ENCODE data around the gene CSNK1G1.
"Not testable (repeated sequence)": the region's sequence is repeated elsewhere in the genome, so short reads cannot be mapped to it uniquely, and the experiment has no call there.

Gene CSNK1G1

GRCh38 chr15:64285871-64286270, 70.1 kb downstream of the CSNK1G1 start:
- no peak for DNase-seq

GRCh38 chr15:64285150-64285549, 70.8 kb downstream of the CSNK1G1 start:
- DNase-seq = no peak

- no peak for DNase-seq
These were observed 71.9 kb downstream of the CSNK1G1 start for GRCh38 chr15:64284042-64284441.

- DNase-seq = no peak
These were observed 73.3 kb downstream of the CSNK1G1 start for GRCh38 chr15:64282701-64283100.

GRCh38 chr15:64279131-64279530, 76.8 kb downstream of the CSNK1G1 start:
- DNase-seq = no peak

GRCh38 chr15:64275934-64276333, 80.0 kb downstream of the CSNK1G1 start:
- DNase-seq = no peak

- DNase-seq = no peak
These were observed 81.5 kb downstream of the CSNK1G1 start for GRCh38 chr15:64274341-64274950.

- no peak for DNase-seq
These were observed 88.5 kb downstream of the CSNK1G1 start for GRCh38 chr15:64267331-64267973.

- not testable (repeated sequence) for DNase-seq
These were observed 90.8 kb downstream of the CSNK1G1 start for GRCh38 chr15:64265188-64265587.

GRCh38 chr15:64264502-64264901, 91.5 kb downstream of the CSNK1G1 start:
- DNase-seq = no peak

GRCh38 chr15:64263567-64263966, 92.4 kb downstream of the CSNK1G1 start:
- DNase-seq = no peak

- no peak for DNase-seq
These were observed 99.9 kb downstream of the CSNK1G1 start for GRCh38 chr15:64256051-64256450.

GRCh38 chr15:64251658-64252057, 104.3 kb downstream of the CSNK1G1 start:
- DNase-seq = no peak

- no peak for DNase-seq
These were observed 104.9 kb downstream of the CSNK1G1 start for GRCh38 chr15:64251121-64251520.

GRCh38 chr15:64249883-64250575, 105.9 kb downstream of the CSNK1G1 start:
- DNase-seq = no peak

- no peak for DNase-seq
These were observed 106.6 kb downstream of the CSNK1G1 start for GRCh38 chr15:64249406-64249805.

GRCh38 chr15:64247906-64248541, 107.9 kb downstream of the CSNK1G1 start:
- no peak for DNase-seq

- no peak for DNase-seq
These were observed 108.5 kb downstream of the CSNK1G1 start for GRCh38 chr15:64247535-64247905.

GRCh38 chr15:64246364-64247189, 109.4 kb downstream of the CSNK1G1 start:
- DNase-seq = no peak

GRCh38 chr15:64245405-64245804, 110.6 kb downstream of the CSNK1G1 start:
- no peak for DNase-seq

GRCh38 chr15:64237677-64238076, 118.3 kb downstream of the CSNK1G1 start:
- no peak for DNase-seq

- DNase-seq = no peak
These were observed 119.6 kb downstream of the CSNK1G1 start for GRCh38 chr15:64236156-64236894.
